ENCODE results near the gene ZNF749.
"Not testable (repeated sequence)": the region's sequence is repeated elsewhere in the genome, so short reads cannot be mapped to it uniquely, and the experiment has no call there.

The ZNF749 gene

GRCh38 chr19:57465680-57466381 is 30.7 kb downstream of the ZNF749 start:
- in situ Hi-C loops (cut with MboI; ENCODE audit: low sequenced_read_pairs): no loop called here

DNA sequence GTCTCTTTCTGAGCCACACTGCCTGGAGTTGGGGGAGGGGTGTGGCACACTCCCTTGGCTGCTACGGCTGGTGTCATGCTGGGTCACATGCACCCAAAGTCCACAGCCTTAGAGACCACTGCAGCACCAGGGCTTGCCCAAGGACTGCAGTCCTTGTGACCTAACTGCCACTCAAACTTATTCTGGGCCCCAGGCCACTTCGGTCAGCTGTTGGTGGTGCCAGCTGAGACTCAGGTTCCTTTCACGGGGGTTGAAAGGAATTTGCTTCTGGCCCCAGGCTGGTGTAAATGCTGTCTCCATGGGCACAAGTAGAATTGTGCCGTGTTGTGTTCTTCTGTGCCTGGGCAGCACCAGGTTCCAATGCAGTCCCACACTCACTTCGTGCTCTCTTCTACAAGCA is 31.4 kb downstream of the ZNF749 start:
- in situ Hi-C loops (cut with MboI; ENCODE audit: low sequenced_read_pairs): no loop called here

GRCh38 chr19:57473646-57474045 is 38.5 kb downstream of the ZNF749 start:
- in situ Hi-C loops (cut with MboI; ENCODE audit: low sequenced_read_pairs): no loop called here

DNA sequence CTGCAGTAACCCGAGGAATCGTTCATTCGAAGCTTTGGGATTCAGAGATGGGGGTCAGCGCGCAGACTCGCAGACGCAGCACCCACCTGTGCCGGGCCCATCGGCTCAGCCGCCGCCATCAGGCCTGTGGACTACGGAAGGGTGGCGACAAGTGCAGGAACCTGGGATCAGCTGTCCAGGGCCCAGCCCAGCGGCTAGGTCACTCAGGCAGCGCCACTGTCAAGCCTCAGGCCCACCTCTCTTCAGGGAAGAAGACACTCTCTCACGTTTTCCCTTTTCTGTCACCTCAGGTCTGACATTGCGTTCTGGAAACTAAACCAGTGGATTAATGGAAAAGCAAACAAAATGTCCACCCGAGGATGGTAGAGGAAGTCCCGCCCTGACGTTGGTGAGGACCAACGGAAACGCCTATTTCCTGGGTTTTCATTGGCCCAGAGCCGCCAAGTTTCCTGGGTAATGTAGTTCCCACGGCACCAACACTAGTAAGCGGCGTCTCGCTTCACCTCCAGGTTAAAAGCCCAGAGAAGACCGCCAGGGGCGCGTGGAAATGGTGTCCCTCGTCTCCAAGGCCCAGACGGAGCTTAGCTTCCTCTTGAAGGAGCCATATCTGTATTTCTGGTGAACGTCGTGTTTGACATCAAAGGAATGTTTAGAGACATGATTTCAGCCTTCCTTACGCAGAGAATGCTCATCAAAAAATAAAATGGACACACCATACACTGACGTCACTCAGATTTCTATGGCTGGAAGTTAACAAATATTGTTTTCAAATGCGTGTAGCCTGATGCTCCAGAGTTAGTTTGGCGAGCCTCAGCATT is 42.3 kb downstream of the ZNF749 start, which contains the start of gene ZNF772:
TSS of gene ZNF772 (minus strand) at position 376 of the 818 bp plus-strand sequence. CDS start at position 119, 257 bp downstream.
- in situ Hi-C loops (cut with MboI; ENCODE audit: low sequenced_read_pairs): no loop called here

DNA sequence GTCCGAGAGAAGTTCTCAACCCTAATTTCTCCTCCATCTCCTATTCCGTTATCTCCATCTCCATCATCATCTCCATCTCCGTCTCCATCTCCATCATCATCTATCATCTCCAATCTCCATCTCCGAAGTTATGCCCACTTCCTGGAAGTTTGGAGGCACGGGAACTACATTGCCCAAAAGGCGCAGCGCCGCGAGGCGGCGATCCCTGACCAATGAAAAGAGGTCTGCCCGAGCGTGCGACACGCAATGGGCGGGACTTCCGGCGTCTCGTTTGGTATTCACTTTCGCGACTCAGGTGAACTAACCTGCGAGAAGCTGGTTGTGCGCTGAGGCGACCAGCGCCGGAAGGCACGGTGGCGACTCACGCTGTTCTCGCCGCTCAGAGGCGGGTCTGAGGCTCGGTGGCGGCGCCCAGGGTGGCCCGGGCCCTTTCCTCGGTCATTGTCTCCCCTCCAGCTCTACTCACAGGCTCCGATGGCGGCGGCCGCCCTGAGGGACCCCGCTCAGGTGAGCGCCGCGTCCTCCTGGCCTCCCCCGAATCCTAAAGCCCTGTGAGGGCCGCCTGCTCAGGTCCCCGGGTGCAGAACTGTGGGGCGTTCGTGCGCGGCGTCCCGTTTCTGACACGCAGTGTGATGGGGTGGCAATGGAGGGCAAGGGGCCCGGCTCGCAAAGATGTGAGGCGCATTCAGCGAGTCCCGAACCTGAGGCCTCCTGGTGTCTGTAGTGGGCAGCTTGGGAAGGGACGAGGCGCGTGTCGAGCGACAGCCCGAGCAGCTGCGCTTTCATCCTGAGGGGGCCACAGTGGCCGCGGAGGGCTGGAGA is 52.6 kb downstream of the ZNF749 start, which contains the start of gene ZNF419:
TSS of gene ZNF419 (plus strand) at position 274 of the 822 bp plus-strand sequence. CDS start at position 475, 201 bp downstream.
- in situ Hi-C loops (cut with MboI; ENCODE audit: low sequenced_read_pairs): not testable (repeated sequence)

GRCh38 chr19:57488299-57488644 is 53.1 kb downstream of the ZNF749 start:
- in situ Hi-C loops (cut with MboI; ENCODE audit: low sequenced_read_pairs): not testable (repeated sequence)
